GM21526 (cell line): ENCODE measurements around the gene SNED1.

Source experiments
- ATAC-seq: cut with Tn5 transposase; IDR thresholded peaks from one replicate; pipeline ENCODE4 v1.9.1; 2021; ENCODE audit warnings: moderate library complexity; ENCODE audit not compliant: unreplicated experiment, low FRiP score

The SNED1 gene

GRCh38 chr2:241020201-241020600 lies 21.8 kb downstream of the SNED1 start:
- no peak for ATAC-seq

- ATAC-seq: no peak
These were observed 22.3 kb downstream of the SNED1 start for GRCh38 chr2:241020629-241021190.

- ATAC-seq: no peak
These were observed 27.2 kb downstream of the SNED1 start for GRCh38 chr2:241025639-241026038.

DNA sequence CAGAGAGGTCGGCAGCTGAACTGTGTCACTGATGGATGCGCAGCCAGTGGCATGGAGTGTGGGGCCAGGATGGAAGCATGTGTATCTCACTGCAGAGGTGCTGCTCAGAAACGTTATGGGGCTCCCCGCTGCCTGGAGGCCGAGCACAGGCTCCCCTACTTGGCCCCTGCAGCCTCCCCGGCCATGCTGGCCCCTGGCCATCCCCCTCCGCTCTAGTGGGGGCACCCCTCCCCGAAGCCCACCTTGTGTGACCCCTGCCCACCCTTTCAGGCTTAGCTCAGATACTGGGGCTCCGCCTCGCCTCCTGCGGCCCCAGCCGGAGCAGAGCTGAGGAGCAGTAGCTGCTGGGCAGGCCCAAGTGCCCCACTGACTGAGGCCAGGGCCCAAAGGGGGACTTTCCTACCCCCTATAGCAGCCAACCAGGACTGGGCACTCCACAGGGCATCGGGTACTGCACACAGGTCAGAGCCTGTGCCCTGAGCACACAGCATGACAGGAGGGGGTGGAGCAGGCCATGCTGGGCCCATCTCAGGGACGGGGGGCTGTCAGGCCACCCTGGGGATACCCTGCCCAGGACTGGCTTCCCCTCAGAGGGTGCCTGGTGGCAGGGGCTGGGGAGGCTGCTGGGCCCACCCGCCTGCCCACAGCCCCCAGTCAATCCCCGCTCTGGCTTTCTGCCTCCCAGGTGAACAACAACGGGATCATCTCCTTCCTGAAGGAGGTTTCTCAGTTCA lies 31.3 kb downstream of the SNED1 start:
- ATAC-seq: no peak

- ATAC-seq: no peak
These were observed 31.9 kb downstream of the SNED1 start for GRCh38 chr2:241030333-241030680.

DNA sequence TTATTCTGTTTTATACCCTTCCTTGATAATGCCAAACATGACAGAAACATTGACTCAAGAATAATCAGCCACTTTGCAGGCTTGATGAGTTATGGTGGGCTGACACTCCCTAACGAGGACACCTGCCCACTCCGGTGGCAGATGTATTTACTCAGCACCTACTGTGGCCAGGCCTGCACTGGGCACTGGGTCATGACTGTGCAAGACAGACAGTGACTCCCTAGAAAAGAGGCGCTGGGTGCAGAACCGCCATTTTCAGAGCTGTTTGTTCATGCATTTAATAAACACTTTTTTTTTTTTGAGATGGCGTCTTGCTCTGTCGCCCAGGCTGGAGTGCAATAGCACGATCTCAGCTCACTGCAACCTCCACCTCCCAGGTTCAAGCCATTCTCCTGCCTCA lies 32.5 kb downstream of the SNED1 start:
- ATAC-seq: no peak

DNA sequence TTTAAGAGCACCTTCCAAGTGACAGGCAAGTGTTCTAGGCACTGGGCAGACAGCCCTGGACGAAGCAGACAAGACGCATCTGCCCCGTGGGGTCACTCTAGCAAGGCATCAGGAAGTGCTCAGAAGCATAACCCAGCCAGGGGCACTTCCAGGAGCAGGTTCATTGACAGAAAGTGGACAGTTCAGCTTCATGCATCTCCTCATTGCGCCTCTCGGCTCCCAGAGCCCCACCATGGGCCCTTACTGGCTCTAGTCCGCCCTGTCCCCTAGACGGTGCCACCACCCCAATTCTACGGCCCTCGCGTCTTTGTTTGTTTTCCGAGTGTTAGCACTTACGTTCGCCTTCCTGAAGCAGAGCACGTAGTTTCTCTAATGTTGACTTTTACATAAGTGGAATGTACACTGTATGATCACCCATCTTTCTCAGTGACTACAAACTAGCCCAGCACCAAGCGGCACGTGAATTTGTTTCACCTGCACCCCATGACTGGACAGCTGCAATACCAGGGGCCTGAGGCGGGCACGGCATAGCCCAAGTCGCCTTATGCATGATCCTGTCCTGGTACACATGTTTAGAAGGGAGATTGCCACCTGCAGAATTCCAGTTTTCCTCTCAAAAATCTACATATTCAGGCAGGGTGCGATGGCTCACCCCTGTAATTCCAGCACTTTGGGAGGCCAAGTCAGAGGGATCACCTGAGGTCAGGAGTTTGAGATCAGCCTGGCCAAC lies 33.2 kb downstream of the SNED1 start:
- no peak for ATAC-seq

- ATAC-seq: no peak
These were observed 35.0 kb downstream of the SNED1 start for GRCh38 chr2:241033336-241033987.

DNA sequence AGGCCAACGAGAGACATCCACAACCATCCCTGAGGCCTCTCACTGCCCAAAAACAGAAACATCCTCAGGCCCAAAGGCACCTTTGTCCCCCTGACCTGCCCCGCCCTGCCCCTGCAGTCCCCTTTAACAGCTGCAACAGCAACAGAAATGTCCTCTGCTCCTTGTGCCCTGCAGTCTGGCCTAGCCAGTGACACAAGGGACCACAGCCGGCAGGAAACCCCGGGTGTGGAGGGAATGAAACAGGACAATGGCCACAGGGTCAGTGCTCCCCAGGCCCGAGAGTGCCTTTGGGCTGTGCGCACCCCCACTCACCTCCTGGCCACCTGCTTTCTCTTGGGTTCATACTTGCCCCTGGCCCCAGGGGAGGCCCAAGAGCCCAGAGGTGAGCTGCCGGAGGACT lies 35.6 kb downstream of the SNED1 start:
- ATAC-seq: no peak

- ATAC-seq: no peak
These were observed 36.2 kb downstream of the SNED1 start for GRCh38 chr2:241034490-241035141.

DNA sequence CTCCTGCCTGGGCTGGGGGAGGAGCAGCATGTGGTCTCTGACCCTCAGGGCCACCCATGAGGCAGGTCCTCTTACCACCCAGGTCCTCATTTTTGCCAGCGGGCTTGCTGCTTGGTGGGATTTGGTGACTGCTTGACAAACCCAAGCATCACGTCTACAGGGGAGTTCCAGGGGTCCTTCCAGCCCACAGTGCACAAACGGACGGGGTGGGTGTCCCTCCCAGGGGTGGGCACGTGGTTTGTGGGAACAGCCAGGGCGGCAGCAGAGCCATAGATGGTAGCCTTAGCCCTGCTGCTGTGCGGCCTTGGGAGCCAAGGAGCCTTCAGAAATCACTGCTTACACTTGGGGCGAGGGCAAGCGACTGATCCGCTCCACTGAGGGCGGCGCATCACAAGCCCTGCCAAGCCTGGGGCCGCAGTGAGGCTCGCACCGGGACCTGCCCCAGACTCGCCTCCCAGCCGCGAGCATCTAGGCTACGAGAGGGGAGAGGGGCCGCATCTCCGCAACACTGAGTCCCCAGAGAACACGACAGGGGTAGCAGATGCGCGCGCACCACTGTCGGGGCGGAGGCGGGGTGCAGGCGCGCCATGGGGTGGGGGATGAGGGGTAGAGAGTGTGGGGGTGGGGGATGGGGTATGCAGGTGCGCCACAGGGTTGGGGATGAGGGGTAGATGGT lies 36.9 kb downstream of the SNED1 start:
- no peak for ATAC-seq

- ATAC-seq: no peak
These were observed 37.5 kb downstream of the SNED1 start for GRCh38 chr2:241035818-241036396.

- peak; percentile 70 for ATAC-seq
These were observed 38.1 kb downstream of the SNED1 start for GRCh38 chr2:241036397-241036963.

- ATAC-seq: no peak
These were observed 38.6 kb downstream of the SNED1 start for GRCh38 chr2:241036964-241037421.

DNA sequence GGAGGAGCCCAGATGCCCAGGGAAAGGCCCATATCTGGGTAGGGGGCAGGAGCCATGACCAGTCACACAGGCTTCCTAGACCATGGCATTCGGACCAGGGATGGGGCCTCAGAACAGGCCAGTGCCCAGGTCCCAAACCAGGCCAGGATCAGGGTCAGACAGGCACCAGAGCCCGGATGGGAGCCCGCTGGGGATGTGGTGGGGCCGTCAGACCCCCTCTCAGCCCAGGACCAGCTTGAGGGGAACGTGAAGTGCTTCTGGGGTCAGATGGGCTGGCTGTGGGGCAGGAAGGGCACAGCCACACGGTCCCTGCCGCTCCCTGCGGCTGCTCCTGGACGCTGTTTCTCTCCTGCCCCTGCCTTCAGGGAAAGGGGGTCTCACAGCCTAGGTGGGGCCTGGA lies 39.1 kb downstream of the SNED1 start:
- no peak for ATAC-seq

- no peak for ATAC-seq
These were observed 40.2 kb downstream of the SNED1 start for GRCh38 chr2:241038374-241039180.

- ATAC-seq: no peak
These were observed 41.0 kb downstream of the SNED1 start for GRCh38 chr2:241039416-241039815.

GRCh38 chr2:241040081-241040803 lies 41.8 kb downstream of the SNED1 start:
- ATAC-seq: no peak
